NCI-H146 (cell line): ENCODE measurements around the gene ASMT.
"Not testable (repeated sequence)": the region's sequence is repeated elsewhere in the genome, so short reads cannot be mapped to it uniquely, and the experiment has no call there.

ENCODE experiments used
- DNase-seq: peaks from one replicate; lab custom pipeline; 2025; lab: John Stamatoyannopoulos, UW

The ASMT gene

GRCh38 chrX:1649621-1650020, 34.8 kb downstream of the ASMT start:
- DNase-seq, result no peak

DNA sequence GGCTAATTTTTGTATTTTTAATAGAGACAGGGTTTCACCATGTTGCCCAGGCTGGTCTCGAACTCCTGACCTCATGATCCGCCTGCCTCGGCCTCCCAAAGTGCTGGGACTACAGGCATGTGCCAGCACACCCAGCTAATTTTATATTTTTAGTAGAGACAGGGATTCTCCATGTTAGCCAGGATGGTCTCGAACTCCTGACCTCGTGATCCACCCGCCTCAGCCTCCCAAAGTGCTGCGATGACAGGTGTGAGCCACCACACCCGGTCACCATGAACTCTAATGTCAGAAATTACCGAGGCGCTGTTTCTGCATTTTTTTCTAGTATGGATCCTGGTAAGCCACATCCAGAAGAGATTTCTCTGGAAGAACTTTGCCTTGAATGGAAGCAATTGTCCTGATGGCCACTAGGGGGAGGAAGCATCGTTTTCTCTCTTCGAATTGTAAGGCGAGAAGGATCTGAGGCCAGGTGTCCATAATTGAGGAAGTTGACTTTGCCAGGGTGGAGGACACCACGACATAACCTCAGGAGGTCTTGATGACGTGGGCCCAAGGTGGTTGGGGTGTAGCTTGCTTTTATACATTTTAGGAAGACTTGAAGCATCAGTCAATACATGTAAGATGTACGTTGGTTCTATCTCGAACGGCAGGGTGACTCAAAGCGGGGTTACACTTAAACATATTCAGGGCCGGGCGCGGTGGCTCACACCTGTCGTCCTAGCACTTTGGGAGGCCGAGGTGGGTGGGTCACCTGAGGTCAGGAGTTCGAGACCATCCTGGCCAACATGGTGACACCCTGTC, 37.4 kb downstream of the ASMT start:
- DNase-seq, result peak; percentile 55

DNA sequence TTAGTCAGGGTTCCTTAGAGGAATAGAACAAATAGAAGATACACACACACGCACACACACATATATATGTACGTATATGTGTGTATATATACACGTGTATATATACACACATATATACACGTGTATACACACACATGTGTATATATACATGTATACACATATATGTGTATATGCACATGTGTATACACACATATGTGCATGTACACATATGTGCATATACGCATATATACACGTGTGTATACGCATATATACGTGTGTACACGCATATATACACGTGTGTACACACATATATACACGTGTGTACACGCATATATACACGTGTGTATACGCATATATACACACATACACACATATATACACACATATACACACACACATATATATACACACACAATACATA, 41.5 kb downstream of the ASMT start:
- no peak for DNase-seq

GRCh38 chrX:1657367-1658070, 42.7 kb downstream of the ASMT start:
- DNase-seq, result no peak

- DNase-seq, result no peak
Observed at GRCh38 chrX:1658071-1658491, 43.2 kb downstream of the ASMT start.

DNA sequence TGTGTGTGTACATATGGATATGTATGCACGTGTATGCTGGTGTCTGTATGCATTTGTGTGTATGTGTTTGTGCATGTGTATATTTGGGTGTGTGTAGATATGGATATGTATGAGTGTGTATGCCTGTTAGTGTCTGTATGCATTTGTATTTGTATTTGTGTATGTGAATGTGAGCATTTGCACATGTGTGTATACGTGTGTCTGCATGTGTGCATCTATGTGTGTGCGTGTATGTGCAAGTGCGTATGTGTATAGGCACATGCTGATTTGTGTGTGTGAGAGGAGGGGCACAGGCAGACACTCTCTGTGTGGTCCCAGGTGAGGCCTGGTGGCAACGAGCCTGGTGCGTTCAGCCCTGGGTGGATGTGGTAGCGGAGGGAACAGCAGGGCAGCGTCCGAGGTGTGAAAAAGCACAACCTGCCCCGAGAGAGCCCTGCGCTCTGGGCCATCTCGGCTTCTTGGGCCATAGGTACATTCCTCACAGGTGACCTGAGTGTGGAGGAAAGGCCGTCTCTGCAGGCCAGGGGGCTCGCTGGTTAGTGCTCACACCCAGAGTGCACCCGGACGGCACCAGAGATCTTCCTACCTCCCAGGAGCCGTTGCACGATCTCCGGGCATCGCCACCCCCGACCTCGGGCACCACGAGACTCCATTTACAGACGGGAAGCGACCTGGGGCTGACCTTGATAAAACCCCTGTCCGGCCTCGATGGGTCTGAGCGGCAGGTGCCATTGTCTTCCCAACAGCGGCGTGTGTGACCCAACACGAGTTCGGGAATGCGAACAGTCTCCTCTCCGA, 45.0 kb downstream of the ASMT start:
- no peak for DNase-seq

- no peak for DNase-seq
Observed at GRCh38 chrX:1661048-1661921, 46.4 kb downstream of the ASMT start.

DNA sequence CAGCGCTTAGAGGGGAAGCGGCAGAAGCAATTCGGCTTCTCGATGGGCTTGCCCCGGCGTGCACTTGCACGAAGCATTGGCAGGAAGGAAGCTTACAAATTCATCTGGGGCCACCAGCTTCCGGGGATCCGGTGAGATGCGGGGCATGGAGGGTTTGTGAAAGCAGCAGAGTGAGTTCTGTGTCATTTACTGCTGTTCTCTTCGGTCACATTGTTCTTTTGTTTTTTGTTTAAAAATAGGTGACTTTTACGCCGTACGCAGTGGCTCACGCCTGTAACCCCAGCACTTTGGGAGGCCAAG, 47.0 kb downstream of the ASMT start:
- no peak for DNase-seq

DNA sequence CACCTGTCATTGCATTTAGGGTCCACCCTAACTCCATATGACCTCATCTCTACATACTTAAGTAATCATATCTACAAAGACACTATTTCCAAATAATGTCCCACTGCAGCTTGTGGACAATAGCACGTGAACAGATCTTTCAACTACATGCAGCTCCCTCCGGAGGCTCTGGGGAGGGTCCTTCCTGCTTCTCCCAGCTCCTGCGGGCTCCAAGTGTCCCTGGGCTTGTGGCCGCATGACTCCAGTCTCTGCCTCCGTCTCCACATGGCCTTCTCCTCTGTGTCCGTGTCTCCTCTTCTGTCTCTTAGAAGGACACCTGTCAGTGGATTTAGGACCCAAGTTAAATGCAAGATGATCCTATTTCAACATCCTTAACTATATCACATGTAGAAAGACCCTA, 52.7 kb downstream of the ASMT start:
- no peak for DNase-seq

GRCh38 chrX:1673337-1673736, 58.5 kb downstream of the ASMT start:
- no peak for DNase-seq

DNA sequence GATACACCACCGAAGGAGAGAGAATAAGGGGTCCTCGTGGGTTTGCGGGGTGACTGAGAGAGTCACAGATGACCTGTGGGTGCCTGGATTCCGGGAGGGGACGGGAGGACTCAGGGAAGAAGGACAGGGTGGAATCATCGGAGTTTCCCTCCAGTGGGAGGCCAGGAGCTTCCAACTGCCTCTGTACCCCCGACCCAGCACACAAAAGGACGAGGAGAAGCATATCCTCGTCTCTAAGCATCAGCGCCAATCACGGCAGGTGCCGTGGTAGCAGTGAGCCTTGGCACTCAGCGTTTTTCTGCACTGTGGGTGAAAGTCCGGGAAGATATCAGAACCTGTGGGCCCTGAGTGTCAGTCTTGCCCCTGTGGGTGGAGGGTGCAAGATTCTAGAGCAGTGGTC, 62.0 kb downstream of the ASMT start:
- no peak for DNase-seq

DNA sequence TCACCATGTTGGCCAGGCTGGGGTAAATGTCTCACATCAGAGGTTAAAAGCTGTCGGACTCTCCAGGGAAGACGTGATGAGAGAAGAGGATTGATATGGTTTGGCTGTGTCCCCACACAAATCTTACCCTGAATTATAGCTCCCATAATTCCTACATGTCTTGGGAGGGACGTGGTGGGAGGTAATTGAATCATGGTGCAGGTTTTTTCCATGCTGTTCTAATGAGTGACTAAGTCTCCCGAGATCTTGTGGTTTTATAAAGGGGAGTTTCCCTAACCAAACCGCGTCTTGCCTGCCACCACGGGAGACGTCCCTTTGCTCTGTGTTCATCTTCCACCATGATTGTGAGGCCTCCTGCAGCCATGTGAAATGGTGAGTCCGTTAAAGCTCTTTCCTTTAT, 64.4 kb downstream of the ASMT start:
- no peak for DNase-seq

DNA sequence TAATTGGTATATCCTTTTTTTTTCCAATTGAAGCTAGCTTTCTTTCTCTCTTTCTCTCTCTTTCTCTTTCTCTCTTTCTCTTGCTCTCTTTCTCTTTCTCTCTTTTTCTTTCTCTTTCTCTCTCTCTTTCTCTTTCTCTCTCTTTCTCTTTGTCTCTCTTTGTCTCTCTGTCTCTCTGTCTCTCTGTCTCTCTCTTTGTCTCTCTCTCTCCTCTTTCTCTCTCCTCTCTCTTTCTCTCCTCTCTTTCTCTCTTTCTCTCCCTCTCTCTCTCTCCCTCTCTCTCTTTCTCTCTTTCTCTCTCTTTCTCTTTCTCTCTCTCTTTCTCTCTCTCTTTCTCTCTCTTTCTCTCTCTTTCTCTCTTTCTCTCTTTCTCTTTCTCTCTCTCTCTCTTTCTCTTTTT, 66.6 kb downstream of the ASMT start:
- no peak for DNase-seq

DNA sequence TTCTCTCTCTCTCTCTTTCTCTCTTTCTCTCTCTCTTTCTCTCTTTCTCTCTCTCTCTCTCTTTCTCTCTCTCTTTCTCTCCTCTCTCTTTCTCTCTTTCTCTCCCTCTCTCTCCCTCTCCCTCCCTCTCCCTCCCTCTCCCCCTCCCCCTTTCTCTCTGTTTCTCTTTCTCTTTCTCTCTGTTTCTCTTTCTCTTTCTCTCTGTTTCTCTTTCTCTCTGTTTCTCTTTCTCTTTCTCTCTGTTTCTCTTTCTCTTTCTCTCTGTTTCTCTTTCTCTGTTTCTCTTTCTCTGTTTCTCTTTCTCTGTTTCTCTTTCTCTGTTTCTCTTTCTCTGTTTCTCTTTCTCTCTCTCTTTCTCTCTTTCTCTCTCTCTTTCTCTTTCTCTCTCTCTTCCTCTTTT, 67.0 kb downstream of the ASMT start:
- DNase-seq, result not testable (repeated sequence)

- DNase-seq, result not testable (repeated sequence)
Observed at GRCh38 chrX:1682501-1682900, 67.6 kb downstream of the ASMT start.

DNA sequence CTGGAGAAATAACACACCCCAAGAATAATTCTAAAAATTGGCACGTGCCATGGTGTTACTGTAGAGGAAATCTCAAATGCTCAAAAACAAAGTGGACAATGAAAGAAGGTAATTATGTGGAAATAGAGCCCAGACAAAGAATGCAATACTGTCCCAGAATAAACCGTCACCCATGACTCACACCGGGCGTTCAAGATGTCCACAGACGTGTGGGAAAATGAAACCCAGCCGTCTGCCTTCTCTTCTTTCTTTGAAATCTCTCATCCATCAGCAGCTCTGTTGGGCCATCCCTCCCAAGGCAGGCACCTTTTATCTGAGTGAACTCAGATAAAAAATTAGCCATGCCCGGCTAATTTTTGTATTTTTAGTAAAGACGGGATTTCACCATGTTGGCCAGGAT, 70.0 kb downstream of the ASMT start:
- not testable (repeated sequence) for DNase-seq

DNA sequence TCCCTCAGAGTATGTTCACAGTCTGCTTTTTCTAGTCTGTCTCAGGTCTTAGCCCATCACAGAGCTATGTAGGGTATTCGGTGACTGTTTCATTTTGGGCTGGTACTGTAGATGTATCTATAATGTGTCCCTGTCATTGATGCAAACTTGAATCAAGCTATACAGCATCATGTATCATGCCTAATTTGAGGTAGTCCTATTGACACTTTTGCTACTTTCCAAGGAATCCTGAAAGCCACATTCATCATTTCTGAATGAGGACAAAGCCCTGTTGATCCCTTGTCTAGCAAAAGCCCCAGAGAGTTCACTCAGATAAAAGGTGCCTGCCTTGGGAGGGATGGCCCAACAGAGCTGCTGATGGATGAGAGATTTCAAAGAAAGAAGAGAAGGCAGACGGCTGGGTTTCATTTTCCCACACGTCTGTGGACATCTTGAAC, 70.6 kb downstream of the ASMT start:
- DNase-seq, result not testable (repeated sequence)

GRCh38 chrX:1686642-1687041, 71.8 kb downstream of the ASMT start:
- no peak for DNase-seq
